Endothelial cell of hepatic sinusoid (primary cell): ENCODE results near the gene FAM13A.
"Not testable (repeated sequence)": the region's sequence is repeated elsewhere in the genome, so short reads cannot be mapped to it uniquely, and the experiment has no call there.

Source experiments
- in situ Hi-C: cut with HindIII; loops from 2 replicates; pipeline ENCODE4 v1.10.0; 2017; ENCODE audit warnings: low sequenced_read_pairs

The FAM13A gene

DNA sequence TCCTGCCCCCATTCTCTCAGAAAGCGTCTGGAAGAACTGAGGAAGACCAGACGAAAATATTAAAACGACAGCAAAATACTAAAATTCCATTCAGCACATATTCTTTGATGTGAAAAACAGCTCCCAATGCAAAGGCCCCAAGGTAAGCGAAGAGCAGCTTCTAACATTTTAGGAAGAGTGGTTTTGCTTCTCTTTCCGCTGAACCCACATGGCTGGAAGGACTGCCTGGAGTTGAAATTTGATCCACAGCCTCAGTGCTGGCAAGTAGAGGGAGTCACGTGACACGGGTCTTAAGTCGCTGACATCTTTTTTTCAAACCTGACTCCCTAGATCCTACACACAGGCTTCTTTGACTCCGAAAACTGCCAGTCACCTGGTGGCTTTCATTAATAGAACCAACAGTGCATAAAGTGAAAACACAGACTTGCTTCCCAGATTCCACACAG lies at the start of gene FAM13A:
Gene FAM13A, minus strand, starts transcription at position 233 of the 446 bp plus-strand sequence. Its CDS starts 221 bp downstream, at position 12.
- in situ Hi-C loops = no loop called here

DNA sequence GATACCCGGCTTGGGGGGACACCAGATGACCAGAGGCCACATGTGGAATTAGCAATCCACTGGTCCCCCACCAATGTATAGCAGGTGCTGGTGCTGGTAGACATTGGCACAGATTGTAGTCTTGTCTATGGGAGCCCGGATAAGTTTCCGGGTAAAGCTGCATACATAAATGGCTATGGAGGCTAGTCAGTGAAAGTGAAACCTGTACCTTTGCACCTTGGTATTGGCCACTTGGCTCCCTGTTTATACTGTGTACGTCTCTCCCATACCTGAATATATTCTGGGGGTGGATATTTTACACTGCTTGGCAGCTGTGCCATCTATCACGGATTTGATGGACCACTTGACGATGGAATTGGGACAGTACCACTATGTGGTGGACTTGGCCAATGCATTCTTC lies 48.7 kb upstream of the FAM13A start:
- in situ Hi-C loops = no loop called here

DNA sequence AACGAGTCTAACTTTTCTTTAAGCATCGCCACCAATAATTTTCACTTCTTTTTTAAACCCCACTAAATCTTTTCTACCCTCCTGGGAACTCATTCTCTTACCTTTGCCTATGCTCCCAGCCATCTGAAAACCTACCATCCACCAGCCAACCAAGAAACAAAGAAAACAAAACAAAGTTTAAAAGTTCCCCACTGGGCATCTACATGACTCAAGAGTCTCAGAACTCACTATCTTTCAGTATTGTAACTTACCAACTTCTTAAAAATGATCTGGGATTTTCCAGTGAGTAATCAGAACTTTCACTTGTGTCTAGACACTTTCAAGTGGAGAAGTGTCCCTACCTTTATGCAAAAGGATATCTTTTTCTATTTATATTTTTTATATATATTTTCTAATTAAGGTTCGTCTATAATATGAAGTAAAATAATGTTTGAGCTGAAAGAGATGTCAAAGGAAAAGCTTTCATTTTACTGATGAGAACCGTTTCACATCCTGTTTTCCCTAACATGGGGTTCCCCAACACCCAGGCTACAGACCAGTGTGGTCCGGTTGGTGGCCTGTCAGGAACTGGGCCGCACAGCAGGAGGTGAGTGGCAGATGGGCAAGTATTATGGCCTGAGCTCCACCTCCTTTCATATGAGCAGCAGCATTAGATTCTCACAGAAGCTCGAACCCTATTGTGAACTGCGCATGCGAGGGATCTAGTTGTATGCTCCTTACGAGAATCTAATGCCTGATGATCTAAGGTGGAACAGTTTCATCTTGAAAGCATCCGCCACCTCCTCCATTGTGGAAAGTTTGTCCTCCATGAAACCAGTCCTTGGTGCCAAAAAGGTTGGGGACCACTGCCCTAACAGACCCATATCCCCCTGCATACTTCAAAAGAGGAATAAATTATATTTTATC lies 44.5 kb upstream of the FAM13A start:
- in situ Hi-C loops = no loop called here

DNA sequence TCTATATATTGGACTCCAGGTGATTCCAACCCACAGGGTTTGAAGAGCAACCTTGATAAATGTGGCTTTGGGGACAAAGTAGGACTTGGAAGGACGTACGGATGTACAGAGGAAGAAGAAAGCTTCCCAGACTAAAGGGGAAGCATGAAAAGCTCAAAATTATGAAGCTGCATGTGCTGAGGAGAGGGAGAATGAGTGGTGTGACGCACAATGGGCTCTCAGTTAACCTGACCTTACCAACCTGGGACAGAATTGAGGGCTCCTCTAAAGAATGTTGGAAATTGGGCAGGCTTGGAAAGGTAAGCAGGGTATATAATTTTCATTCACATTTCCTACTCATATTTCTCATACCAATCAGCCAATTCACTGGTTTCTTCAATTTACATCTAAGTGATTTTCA lies 43.9 kb upstream of the FAM13A start:
- in situ Hi-C loops = no loop called here

DNA sequence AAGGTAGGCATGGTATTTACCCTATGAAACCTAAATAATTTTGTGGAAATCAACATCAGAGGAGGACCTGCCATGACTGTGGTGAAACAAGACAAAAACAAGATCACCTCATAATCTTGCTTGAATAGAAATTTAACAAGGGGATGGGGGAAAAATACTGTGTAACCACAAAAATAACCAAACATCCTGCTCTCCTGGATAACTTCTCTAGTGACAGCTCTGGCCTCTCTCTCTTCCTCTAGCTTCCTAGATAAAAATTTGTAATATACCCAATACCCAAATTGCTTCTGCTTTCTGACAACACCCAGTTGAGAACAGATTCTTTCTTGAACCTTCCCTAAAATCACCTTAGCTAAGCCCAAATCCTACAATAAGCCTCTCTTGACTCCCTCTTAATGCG lies 42.5 kb upstream of the FAM13A start:
- in situ Hi-C loops = no loop called here

DNA sequence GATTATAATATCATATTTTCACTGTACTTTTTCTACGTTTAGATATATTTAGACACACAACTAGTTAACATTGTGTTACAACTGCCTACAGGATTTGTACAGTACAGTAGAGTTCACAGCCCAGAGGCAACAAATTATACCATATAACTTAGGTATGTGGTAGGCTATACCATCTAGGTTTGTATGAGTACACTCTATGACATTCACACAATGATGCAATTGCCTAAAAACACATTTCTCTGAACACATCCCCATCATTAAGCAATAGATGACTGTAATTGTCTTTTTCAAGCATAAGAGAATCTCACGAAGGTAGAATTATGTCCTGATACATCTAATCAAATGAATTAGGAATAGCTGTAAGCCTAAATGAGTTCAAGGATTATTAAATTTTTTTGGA lies 42.0 kb upstream of the FAM13A start:
- in situ Hi-C loops = no loop called here

DNA sequence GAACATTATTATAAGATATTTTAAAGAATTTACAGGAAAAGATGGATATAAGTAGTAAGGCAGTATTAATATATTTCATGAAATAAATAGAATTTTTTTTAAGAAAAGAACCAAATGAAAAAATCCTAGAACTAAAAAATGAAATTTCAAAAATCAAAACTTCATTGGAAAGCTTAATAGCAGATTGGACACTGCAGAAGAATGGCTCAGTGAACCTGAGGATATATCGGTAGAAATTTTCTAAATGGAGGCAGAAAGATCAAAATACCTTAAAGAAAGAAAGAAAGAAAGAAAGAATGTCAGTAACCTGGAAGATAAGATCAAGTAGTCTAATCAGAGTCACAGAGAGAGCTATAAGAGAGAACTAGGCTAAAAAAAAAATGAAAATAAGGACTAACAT lies 21.3 kb upstream of the FAM13A start:
- in situ Hi-C loops = no loop called here

DNA sequence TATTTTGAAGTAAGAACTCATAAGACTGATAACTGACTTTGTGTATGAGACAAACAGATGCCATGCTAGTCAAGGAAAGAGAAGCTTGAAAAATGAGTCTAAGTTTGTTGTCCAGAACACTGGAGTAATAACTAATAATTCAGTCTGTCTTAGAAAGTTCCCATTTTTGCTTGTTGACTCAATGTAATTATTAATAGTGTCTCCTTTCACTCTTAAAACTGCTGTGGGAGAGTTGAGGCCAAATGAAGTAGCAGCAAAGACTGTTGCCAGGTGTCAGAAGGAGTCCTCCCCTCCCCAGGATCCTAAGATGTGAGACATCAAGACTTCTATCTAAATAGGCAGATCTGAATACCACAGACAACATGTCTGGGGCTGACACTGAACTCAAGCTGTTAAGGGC lies 20.8 kb upstream of the FAM13A start:
- in situ Hi-C loops = no loop called here

DNA sequence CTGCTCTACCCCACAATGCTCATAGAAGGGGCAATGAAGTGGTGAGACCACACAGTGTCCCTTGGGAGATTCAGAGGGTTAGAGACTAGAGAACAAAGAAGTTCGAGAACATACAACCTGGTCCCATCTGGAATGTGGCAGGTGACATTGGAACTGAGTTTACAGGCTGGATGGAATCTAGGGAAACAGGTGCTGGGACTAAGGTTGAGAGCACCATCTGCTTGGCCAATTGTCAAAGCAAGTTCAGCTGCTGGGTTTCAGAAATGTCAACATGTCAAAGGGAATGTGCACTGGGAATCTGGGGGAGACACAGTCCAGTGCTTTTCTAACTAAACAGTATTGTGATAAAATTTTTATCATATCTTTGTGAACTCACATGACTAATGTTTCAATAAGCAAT lies 15.9 kb upstream of the FAM13A start:
- in situ Hi-C loops = no loop called here

DNA sequence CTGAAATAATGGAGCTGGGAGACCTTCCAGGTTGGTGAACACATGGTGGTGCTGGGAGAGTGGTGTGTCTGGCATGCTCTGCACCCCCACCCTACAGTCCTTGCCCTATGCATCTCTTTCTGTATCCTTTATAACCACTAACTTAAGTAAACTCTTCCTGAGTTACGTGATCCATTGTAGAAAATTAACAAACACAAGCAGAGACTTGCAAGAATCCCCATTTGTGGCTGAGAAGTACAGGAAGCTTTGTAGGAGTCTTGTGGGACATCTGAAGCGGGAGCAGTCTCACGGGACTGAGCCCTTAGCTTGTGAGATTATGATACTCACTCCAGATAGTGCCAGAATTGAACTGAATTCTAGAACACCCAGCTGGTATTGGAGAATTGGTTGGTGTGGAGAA lies 14.3 kb upstream of the FAM13A start:
- in situ Hi-C loops = no loop called here

DNA sequence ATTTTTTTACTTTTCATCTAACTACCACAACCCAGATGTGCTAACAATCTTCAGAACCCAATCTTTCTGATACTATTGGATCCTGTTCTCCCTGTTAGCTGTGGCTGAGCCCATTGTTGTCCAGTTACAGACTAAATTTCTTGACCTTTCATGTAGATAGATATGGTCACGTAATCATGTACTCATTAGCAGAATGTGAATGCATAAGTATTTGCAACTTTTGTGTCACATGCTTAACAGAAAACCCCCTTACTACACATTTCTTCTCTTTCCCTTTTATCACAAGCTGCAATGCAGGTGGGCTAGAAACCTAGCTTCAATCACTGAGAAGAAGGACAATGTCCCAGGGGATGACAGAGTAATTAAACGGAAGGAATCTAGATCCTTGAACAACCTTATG lies 13.1 kb upstream of the FAM13A start:
- in situ Hi-C loops = no loop called here

DNA sequence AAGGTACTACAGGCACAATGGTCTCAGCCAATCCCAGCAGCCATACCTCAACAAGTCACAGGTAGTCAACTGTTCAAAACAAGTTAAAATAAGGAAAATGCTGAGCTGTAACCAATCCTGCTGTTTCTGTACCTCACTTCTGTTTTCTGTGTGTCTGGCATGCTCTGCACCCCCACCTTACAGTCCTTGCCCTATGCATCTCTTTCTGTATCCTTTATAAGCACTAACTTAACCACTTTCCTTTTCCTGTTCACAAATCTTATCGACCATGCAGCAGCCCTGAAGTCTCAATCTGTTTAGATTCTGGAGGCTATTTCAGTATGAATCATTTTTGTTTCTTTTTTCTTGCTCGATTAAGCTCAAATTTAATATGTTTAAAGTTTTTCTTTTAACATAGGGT lies 12.5 kb upstream of the FAM13A start:
- in situ Hi-C loops = no loop called here

DNA sequence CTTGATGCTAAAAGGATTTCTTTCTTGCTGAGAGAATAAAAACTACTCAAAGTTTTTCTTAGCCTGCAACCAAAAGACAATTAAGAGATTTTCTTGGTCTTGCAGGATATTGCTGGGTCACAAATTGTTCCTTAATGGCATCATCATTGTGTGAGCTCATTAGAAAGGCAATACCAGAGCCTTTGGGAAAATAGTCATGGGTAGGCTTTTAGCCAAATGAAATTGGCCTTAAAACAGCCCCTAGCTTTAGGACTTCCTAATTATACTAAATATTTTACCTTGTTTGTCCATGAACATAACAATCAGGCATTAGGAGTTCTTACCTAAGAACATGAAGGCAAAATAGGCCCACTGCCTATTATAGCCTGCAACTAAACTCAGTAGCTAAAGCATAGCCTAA lies 10.4 kb upstream of the FAM13A start:
- in situ Hi-C loops = no loop called here

DNA sequence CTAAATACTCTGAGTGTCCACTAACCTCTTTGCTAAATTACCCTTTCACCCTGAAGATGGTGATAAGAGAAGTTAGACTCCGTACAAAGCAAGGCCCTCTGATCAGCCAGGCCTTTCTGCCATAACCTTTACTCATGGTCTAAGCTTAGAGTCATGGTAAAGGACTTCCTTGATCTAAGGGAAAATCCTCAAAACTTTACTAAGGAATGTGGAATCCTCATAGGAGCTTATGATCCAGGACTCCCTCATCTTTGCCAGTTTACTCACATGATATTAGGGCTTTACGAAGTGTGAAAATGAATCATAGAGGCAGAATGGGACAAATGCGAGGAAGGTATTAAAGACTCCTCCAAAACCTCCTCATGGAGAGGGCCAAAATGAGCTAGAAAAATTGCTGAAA lies 7.9 kb upstream of the FAM13A start:
- in situ Hi-C loops = no loop called here

DNA sequence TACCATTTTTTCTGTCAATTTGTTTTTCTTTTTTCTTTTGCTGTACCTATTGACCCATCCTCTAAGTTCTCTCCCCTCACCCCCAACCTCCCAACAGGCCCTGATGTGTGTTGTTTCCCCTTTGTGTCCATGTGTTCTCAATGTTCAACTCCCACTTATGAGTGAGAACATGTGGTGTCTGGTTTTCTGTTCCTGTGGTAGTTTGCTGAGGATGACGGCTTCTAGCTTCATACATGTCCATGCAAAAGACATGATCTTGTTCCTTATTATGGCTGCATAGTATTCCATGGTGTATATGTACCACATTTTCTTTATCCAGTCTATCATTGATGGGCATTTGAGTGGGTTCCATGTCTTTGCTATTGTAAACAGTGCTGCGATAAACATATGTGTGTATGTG lies 859 bp upstream of the FAM13A start:
- in situ Hi-C loops = not testable (repeated sequence)

DNA sequence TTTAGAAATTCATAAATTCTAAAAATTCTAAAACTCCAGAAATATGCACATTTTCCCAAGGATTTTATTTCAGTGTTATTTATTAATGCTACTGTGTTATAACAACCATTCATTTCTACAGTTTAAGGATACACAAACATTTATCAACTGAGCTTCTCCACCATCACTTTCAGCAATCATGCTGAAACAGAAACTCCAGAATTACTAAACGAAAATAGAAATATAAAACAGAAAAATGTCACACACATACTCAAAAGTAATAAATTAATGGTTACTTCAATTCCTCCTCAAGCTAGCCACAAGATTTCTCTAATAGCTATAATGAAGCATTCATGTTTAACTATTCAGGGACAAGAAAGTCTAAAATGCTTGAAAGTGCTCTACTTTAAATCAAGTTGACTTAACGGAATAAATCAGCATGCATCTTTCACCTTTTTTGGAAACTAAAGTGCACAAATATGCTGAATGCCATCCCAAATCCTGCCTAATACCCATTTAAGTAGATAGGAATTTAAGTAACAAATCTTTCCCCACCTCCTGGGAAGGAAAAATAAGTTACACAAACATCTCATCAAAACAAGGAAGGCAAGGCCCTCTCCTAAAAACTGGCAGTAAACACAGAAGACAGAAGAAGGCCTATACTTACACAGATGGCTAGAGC lies 563 bp downstream of the FAM13A start:
- in situ Hi-C loops = no loop called here

DNA sequence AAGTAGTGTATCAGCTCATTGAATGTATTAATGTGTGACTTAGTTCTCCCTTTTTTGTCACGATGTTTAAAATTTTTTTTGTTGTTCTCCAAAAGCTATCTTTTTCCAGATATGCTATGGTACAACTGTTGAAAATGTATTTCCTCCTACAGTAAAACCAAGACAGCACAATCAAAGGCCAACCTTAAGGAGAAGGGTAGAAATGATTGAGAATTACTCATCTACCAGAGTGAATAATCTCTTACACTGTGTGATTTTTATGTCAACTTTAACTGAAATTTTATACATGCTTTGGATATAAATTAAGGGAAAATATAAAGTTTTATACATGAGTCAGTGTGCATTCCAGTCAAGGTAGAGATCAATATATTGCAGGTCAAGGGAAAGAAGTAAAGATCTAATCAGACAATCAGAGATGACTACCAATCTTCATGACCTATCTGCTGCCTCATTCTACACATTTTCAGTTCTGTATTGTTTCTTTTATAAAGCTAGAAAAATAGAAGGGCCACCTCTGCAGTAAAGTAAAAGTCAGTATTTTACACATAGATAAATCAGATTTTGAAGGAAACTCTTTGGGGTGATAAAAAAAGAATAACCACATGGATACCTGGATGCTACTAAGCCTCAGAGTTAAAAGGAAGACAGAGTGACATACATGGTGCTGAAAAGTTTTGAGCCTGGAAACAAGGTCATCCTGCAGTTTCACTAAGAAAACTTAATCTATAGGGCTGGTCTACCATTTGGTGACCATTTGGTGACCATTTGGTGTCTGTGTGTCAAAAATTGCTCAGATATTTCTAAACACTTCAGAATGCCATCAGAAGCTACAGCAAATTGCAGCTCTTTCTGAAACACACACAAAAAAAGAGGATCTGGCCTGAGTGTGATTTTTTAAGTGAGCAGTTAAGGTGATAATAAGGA lies 1.6 kb downstream of the FAM13A start:
- in situ Hi-C loops = no loop called here

DNA sequence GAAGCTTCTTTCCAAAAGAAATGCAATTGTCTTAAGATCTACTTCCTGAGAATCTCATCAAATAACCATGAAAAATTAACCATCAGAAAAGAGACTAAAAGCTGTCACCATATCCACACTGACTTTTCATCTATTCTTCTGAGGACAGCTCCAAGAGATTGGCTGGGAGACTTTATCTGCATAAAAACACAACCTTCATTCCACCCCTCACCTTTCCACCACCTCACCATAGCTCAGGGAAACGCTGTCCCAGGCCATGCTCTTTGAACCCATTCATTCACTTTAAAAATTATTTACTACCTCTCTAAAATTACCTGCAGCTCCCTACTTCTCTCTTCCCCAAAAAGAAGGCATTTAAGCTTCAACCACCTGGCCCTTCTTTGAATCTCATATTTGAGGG lies 2.4 kb downstream of the FAM13A start:
- in situ Hi-C loops = no loop called here

DNA sequence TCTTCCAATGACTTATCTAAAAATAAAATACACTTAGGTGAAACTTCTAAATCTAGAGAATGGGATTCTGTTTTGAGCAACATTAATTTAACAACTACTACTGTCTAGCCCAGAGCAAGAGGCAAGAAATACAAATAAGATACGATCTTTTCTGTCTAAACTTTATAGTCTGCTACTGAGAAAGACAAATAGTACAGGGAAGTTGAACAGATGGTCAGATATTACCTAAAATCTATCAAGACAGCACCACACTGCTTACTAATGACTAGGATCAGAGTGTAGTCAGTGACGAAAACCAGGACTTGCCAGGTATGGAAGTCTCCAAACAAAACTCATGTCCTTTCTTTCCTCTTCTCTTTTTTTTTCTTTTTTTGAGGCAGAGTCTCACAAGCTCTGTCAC lies 7.1 kb downstream of the FAM13A start:
- in situ Hi-C loops = no loop called here

DNA sequence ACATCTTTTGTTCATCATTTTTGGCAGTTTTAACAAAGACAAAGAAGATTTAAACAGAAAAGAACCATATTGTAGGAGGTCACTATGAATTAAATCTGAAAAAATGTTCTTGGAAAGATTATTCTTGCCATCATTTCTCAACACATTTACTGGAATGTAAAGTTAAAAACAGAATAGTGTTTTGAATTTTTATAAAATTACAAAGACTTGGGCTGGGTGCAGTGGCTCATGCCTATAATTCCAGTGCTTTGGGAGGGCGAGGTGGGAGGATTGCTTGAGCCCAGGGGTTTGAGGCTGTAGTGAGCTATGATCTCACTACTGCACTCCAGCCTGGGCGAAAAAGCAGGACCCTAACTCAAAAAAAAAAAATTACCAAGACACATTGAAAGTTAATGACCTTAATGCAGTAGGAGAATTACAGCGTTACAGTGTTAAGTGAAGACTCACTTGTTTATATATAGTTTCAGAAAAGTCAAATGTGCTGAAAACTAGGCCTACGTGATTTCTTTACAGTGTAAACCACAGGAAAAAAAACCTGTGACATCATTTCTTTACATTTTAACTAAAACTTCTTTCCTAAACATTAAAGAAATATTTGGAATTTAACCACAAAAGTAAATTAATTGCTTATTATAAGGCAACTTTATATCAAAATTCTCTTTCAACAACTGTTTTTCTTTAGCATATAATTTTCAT lies 7.9 kb downstream of the FAM13A start:
- in situ Hi-C loops = no loop called here
